ENCODE measurements around the gene ANXA9. TPM values are rescaled to one million over a fixed set of nuclear protein-coding genes. Genes with fewer than 3 reads are reported as not detected.

The ANXA9 gene
- 100 to 1,000 TPM in 1 of 4 donors, 10 to 100 TPM in 3; 55.1 to 103 (median 82.4) TPM for total RNA-seq

GRCh38 chr1:150981805-150982712, at the start of gene ANXA9:
Gene ANXA9 (plus strand): TSS chr1:150982292. CDS start chr1:150983106, 814 bp downstream.
- 58 to 65% methylated on average over 10 to 11 of the region's 12 CpGs for WGBS, 2 donors
- intact Hi-C loops (cut with DNase I; ENCODE audit: low total_unique reads): no loop called here
- DNase-seq (ENCODE audit: low spot score in 2 of 2): no peak
- H3K4me3 ChIP-seq (ENCODE audit: low read depth, poor library complexity, severe bottlenecking): no peak within 1 kb of the TSS
- TF ChIP-seq CTCF (IDR thresholded peaks at IDR 0.05) (no peak), POLR2A (IDR thresholded peaks at IDR 0.05) (no peak)

DNA sequence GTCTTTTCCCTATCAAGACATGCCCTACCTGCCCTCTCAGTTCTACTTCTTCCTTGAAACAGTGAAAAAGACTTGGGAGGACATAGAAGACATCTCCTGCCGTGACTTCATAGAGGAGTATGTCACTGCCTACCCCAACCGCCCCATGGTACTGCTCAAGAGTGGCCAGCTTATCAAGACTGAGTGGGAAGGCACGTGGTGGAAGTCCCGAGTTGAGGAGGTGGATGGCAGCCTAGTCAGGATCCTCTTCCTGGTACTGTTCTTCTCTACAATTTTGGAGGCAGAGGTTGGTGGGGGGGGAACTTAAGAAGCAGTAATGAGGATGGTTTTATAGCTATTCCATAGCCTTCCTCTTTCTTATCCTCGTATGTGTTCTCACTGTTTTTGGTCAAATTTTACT, 37.2 kb upstream of the ANXA9 start:
- DNase-seq (ENCODE audit: low spot score in 2 of 2): no peak
- no peak for TF ChIP-seq CTCF (IDR thresholded peaks at IDR 0.05)
- no peak for TF ChIP-seq POLR2A (IDR thresholded peaks at IDR 0.05)
- intact Hi-C loops (cut with DNase I; ENCODE audit: low total_unique reads): no loop called here
- WGBS, 2 donors: 85 to 89% methylated on average over 5 of the region's 5 CpGs
- no peak overlapping the region for H3K4me3 ChIP-seq (ENCODE audit: low read depth, poor library complexity, severe bottlenecking)

- TF ChIP-seq POLR2A (IDR thresholded peaks at IDR 0.05) (no peak), CTCF (IDR thresholded peaks at IDR 0.05) (no peak)
- DNase-seq (ENCODE audit: low spot score in 2 of 2): peak in 1 of 2 donors; percentile 29
- intact Hi-C loops (cut with DNase I; ENCODE audit: low total_unique reads): no loop called here
- whole genome bisulfite sequencing, 2 donors: 93 to 94% methylated on average over 3 of the region's 3 CpGs
- no peak overlapping the region for H3K4me3 ChIP-seq (ENCODE audit: low read depth, poor library complexity, severe bottlenecking)
These were observed 27.4 kb upstream of the ANXA9 start for GRCh38 chr1:150954708-150955107.

DNA sequence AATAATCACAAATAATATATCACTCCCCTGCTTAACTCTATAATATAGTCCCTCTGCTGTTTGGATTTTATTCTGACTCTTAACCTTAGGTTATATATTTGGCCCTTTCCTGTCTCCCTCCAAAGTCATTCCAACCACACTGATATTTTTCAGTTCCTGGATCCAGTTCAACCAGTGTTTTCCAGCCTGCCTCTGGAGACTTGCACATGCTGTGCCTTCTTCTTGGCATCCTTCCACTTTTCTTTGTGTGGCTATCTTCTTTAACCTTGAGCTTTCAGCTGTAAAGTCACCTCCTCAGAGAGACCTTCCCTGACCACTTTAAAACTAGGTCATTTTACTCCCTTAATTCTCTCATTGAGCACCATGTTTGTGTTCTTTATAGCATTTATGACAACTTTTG, 26.8 kb upstream of the ANXA9 start:
- intact Hi-C loops (cut with DNase I; ENCODE audit: low total_unique reads): no loop called here
- no peak for TF ChIP-seq POLR2A (IDR thresholded peaks at IDR 0.05)
- TF ChIP-seq CTCF (IDR thresholded peaks at IDR 0.05): no peak
- no peak overlapping the region for H3K4me3 ChIP-seq (ENCODE audit: low read depth, poor library complexity, severe bottlenecking)
- DNase-seq (ENCODE audit: low spot score in 2 of 2): no peak

DNA sequence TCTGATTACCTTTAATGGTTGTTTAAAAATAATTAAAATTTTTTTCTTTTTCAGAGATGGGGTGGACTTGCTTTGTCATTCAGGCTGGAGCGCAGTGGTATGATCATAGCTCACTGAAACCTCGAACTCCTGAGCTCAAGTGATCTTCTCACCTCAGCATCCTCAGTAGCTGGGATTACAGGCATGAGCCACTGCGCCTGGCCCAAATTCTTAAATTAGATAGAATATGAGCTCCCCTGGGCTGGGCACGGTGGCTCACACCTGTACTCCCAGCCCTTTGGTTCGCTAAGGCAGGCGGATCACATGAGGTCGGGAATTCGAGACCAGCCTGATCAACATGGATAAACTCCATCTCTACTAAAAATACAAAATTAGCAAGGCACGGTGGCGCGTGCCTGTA, 24.4 kb upstream of the ANXA9 start:
- no peak for TF ChIP-seq CTCF (IDR thresholded peaks at IDR 0.05)
- TF ChIP-seq POLR2A (IDR thresholded peaks at IDR 0.05): no peak
- intact Hi-C loops (cut with DNase I; ENCODE audit: low total_unique reads): no loop called here
- peak in 1 of 2 donors; percentile 52 for DNase-seq (ENCODE audit: low spot score in 2 of 2)
- H3K4me3 ChIP-seq (ENCODE audit: low read depth, poor library complexity, severe bottlenecking): no peak overlapping the region
- WGBS, 2 donors: 96 to 98% methylated on average over 11 of the region's 11 CpGs
